Activated CD4-positive, alpha-beta T cell treated with anti-CD3 and anti-CD28 coated beads for 1 hour (primary cell): ENCODE measurements around the gene MAGIX.

Source experiments
- DNase-seq: peaks from one replicate; pipeline ENCODE4 v3.0.0-alpha.2; 2020

Gene MAGIX

GRCh38 chrX:49184294-49185281, 22.0 kb downstream of the MAGIX start:
- no peak for DNase-seq

- DNase-seq, result peak; percentile 55
Observed at GRCh38 chrX:49186125-49187027, 23.8 kb downstream of the MAGIX start, which contains the start of gene PRICKLE3. PRICKLE3 (minus strand) TSS chrX:49186373; CDS start chrX:49186297, 76 bp downstream.

GRCh38 chrX:49187028-49187394, 24.5 kb downstream of the MAGIX start:
- DNase-seq, result no peak

- no peak for DNase-seq
Observed at GRCh38 chrX:49187526-49187925, 25.0 kb downstream of the MAGIX start.

- DNase-seq, result no peak
Observed at GRCh38 chrX:49188468-49189076, 26.0 kb downstream of the MAGIX start.

GRCh38 chrX:49189606-49190005, 27.0 kb downstream of the MAGIX start:
- no peak for DNase-seq

GRCh38 chrX:49190821-49191573, 28.4 kb downstream of the MAGIX start:
- DNase-seq, result peak; percentile 74

- DNase-seq, result no peak
Observed at GRCh38 chrX:49191574-49192011, 29.0 kb downstream of the MAGIX start.

GRCh38 chrX:49192722-49193328, 30.3 kb downstream of the MAGIX start:
- no peak for DNase-seq

GRCh38 chrX:49193542-49193964, 31.0 kb downstream of the MAGIX start:
- no peak for DNase-seq

GRCh38 chrX:49197543-49198087, 35.1 kb downstream of the MAGIX start:
- DNase-seq, result no peak

GRCh38 chrX:49198540-49199314, 36.2 kb downstream of the MAGIX start:
- no peak for DNase-seq

GRCh38 chrX:49199315-49199595, 36.7 kb downstream of the MAGIX start:
- no peak for DNase-seq

- DNase-seq, result peak; percentile 84
Observed at GRCh38 chrX:49199906-49200771, 37.6 kb downstream of the MAGIX start, which contains the start of gene SYP. SYP (minus strand) TSS chrX:49200193; CDS start chrX:49200186, 7 bp downstream.

- DNase-seq, result no peak
Observed at GRCh38 chrX:49202022-49202421, 39.5 kb downstream of the MAGIX start.

- DNase-seq, result no peak
Observed at GRCh38 chrX:49203536-49203935, 41.0 kb downstream of the MAGIX start.

GRCh38 chrX:49204017-49204416, 41.5 kb downstream of the MAGIX start:
- DNase-seq, result no peak

GRCh38 chrX:49204709-49205108, 42.2 kb downstream of the MAGIX start:
- no peak for DNase-seq

- no peak for DNase-seq
Observed at GRCh38 chrX:49205443-49205842, 42.9 kb downstream of the MAGIX start.

GRCh38 chrX:49206543-49206942, 44.0 kb downstream of the MAGIX start:
- DNase-seq, result no peak
